HTR-8/SVneo (cell line): ENCODE data around the gene EPB41L4B.
"Not testable (repeated sequence)": the region's sequence is repeated elsewhere in the genome, so short reads cannot be mapped to it uniquely, and the experiment has no call there.

Experiments used
- DNase-seq: peaks from one replicate; pipeline ENCODE4 v3.0.0; 2011; ENCODE audit warnings: low spot score, mixed read lengths; ENCODE audit not compliant: insufficient read length
- FAIRE-seq: peaks from 2 replicates; lab custom pipeline; 2011; peaks lifted over from hg19 to GRCh38; lab: Jason Lieb, UNC

Gene EPB41L4B

DNA sequence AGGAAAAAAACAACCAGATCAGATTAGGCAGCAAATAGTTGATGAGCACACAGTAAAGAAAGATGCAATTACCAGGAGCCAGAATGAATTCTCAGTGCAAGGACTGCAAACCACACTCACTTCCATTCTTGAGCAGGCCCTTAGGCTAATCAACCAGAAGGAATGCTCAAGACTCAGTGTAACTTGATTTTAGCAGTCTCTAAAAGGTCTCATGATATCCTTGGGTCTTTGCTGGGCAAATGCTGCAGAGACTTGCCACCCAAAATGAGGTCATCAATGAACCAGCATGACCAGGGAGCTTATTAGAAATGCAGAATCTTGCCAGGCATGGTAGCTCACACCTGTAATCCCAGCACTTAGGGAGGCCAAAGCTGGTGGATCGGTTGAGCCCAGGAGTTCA lies 181.0 kb downstream of the EPB41L4B start:
- DNase-seq (no peak), FAIRE-seq (no peak)

DNA sequence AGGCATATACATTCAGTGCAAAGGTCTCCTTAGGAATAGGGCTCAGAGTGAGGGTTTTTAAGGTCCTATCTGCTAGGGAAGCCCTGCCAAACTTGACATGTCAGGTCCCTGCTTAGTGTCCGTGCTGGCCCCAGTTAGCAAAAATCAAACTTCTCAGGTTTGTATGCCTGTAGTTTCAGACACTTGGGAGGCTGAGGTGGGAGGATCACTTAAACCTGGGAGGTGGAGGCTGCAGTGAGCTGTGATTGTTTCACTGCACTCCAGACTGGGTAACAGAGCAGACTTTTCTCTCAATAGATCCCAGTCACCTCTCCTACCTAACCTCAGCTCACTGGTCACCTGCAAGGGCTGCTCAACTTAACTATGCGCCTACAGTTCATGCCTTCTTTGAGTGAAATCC lies 182.4 kb downstream of the EPB41L4B start:
- no peak for FAIRE-seq

DNA sequence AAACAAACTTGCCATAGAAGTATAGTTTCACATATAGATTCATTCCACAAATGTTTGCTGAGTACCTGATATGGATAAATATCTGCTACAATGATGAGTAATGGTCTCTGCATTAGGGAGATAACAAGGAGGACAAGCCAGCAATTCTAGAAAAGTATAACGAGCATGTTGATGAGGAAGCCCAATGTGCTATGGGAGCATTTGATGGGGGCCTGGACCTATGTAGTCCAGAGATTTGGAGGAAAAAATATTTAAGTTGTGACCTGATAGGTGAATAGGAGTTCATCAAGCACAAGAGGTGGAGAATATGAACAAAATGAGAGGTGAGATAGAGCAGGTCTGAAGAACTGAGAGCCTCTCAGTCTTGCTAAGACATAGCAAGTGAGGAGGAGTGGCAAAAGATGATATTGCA lies 186.7 kb downstream of the EPB41L4B start:
- DNase-seq (no peak), FAIRE-seq (no peak)

More for the DNA sequence above, 182.4 kb downstream of the EPB41L4B start:
- DNase-seq, result no peak

DNA sequence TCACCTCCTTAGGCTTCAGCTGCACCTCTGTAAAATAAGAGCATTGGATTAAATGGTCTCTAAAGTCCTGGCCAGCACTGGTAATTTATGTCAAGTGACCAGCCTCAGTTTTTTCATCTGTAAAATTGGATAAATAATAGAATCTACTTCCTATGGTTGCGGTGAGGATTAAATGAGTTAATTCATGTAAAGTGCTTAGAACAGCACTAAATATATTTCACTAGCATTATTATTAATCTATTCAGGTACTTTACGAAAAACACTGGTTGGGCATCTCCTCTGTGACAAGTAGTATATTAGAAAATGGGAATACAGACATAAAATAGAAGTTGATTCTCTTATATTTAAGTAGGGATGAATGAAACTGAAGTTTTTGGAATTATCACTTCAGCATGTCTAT lies 187.3 kb downstream of the EPB41L4B start:
- FAIRE-seq (no peak), DNase-seq (no peak)

DNA sequence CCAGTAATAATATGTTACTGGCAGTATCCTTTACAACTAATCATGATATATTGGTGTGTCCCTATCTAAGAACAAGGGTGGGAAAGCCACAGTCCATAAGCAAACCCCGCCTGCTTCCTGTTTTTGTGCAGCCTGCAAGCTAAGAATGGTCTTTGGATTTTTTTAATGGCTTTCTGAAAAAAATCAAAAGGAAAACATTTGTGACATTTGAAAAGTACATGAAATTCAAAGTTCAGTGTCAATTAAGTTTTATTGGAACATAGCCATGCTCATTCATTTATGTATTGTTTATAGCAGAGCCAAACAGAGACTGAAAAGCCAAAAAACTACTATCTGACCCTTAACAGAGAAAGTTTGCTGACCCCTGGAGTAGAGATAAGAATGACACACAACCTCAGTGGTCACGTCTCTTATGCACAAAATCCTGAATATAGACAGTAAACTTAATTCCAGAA lies 188.3 kb downstream of the EPB41L4B start:
- no peak for FAIRE-seq
- no peak for DNase-seq

DNA sequence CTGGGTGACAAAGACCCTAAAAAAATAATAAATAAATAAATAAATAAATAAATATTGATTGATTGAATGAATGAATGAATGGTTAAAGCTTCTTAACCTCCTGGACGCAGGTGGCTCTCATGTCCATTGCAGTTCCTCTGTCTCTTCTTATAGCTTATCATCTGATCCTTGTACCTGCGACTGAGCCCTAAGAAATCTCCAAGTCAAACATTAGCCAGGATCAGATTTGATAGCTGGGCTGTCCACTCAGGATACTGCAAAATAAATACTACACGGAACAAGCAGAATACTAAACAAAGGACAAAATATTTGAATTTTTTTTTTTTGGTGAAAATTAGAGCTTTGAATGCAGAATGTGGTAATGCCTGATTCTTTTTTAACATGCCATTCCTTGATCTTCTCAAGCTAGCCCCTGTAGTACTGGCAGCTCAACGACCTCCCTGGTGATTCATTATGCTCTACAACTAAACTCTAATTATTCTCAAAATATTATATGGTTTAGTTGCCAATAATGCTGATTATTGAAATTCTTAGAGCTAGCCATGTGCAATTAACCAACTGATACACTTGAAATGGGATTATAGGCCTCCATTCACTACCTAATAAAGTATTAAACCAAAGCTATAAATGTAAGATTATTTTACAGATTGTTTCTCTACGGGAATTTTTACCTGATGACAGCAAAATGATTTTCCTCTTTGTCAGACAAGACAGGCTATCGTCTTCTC lies 191.2 kb downstream of the EPB41L4B start:
- FAIRE-seq (no peak), DNase-seq (no peak)

DNA sequence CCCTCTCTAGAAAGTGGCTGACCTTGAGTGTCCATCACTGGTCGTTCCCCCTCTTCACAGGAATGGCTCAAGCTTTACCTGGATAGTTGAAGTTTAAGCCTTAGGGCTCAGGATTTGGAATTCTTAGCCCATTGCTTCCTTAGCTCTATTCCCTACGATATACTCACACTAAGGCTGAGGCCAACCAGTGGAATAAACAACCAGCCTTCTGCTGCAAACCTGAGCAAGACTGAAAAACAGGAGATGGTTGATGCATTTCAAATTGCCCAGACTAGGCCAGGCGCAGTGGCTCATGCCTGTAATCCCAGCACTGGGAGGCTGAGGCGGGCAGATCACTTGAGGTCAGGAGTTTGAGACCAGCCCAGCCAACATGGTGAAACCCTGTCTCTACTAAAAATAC lies 194.2 kb downstream of the EPB41L4B start:
- DNase-seq, FAIRE-seq: not testable (repeated sequence)

DNA sequence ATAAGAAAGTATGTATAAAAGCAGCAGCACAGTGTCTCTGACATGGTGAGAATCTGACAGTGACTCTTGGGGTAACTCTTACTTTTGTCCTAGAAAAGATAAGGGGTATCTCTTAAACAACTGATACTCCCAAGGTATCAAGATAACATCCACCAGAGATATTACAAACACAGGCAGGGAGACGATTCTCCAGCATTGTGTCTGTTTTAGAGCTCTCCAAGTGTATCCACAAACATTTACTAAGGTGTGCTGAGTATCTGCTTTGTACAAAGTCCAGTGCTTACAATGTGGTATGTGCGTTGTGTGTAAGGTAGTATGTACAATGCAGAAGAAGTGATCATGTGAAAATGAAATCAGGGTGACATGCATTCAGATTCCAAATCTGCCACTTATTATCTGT lies 196.7 kb downstream of the EPB41L4B start:
- FAIRE-seq (no peak), DNase-seq (no peak)

DNA sequence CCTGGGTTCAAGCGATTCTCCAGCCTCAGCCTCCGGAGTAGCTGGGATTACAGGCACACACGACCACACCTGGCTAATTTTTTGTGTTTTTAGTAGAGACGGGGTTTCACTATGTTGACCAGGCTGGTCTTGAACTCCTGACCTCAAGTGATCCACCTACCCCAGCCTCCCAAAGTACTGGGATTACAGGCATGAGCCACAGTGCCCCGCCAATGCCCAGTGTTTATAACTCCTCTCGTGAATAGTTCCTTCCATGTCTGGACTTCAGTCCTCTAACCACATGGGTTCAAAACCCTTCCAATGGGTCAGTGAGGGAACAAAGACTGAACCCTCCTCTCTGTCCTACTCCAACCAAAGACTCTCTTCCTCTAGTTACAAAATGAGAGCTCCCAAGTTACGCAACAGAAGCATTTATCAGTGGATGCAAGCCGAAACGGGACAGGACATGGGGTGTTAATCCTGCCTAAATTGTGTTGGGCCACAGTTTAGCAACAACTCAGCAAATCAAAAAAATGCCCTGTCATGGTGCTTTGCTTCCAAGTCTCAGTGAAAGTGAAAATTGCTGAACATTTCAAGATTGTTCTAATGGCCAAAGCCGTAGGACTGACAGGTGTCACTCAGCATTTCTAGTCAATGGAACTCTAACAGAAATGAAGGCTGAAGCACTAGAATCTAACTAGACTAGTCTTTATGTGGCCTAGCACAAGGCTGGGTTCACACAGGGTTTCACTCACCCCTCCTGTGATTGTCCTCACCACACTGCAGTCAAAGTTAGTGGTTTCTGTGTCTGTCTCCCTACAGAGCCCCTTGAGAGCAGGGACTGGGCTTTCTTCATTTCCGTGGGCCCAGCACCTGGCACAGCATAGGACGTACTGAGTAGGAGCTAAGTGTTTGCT lies 197.9 kb downstream of the EPB41L4B start:
- FAIRE-seq (no peak), DNase-seq (no peak)
